Liver (tissue), 9 donors: ENCODE measurements around the gene PTMA. TPM values are rescaled to one million over a fixed set of nuclear protein-coding genes. Genes with fewer than 3 reads are reported as not detected.

Experiments used
- DNase-seq: peaks from one replicate; pipeline ENCODE4 v3.0.0-alpha.2; 2017; ENCODE audit warnings: low spot score
- H3K27ac ChIP-seq, 2 donors: one replicate each; pipeline ENCODE4 v1.7.0; 2013; ENCODE audit warnings: inconsistent platforms in 2 of 2, low read length in 2 of 2, control low read depth in 1 of 2, low read depth in 1 of 2, mild to moderate bottlenecking in 1 of 2
- H3K27me3 ChIP-seq, 4 donors: one replicate each; pipeline versions ENCODE4 v1.6.1 to v1.7.0; 2013; ENCODE audit warnings: low read length in 3 of 4, inconsistent platforms in 1 of 4, mild to moderate bottlenecking in 1 of 4, moderate library complexity in 1 of 4; ENCODE audit not compliant: control insufficient read depth in 4 of 4, insufficient read depth in 4 of 4
- H3K36me3 ChIP-seq, 4 donors: one replicate each; pipeline versions ENCODE4 v1.6.1 to v1.7.0; 2013; ENCODE audit warnings: low read length in 3 of 4, mild to moderate bottlenecking in 3 of 4, low read depth in 1 of 4, moderate library complexity in 1 of 4; ENCODE audit not compliant: control insufficient read depth in 4 of 4, insufficient read depth in 3 of 4
- H3K4me1 ChIP-seq, 4 donors: one replicate each; pipeline versions ENCODE4 v1.6.1 to v1.7.0; 2013; ENCODE audit warnings: low read length in 3 of 4, mild to moderate bottlenecking in 3 of 4, moderate library complexity in 1 of 4; ENCODE audit not compliant: control insufficient read depth in 4 of 4, insufficient read depth in 4 of 4
- H3K4me3 ChIP-seq, 3 donors: one replicate each; pipeline versions ENCODE4 v1.6.1 to v1.7.0; 2013; ENCODE audit warnings: low read length in 3 of 3, control low read depth in 1 of 3, low read depth in 1 of 3, mild to moderate bottlenecking in 1 of 3
- H3K9ac ChIP-seq, 2 donors: one replicate each; pipeline ENCODE4 v1.7.0; 2013; ENCODE audit warnings: low read length in 2 of 2, mild to moderate bottlenecking in 2 of 2, moderate library complexity in 2 of 2, control low read depth in 1 of 2, low read depth in 1 of 2
- H3K9me3 ChIP-seq, 4 donors: one replicate each; pipeline versions ENCODE4 v1.6.1 to v1.7.0; 2013; ENCODE audit warnings: low read length in 3 of 4; ENCODE audit not compliant: control insufficient read depth in 4 of 4
- ATF3 ChIP-seq: IDR thresholded peaks from 2 replicates; pipeline ENCODE4 v1.6.1; 2016; ENCODE audit warnings: antibody characterized with exemption
- EGR1 ChIP-seq, 2 donors: IDR thresholded peaks; 2 replicates each; pipeline ENCODE4 v1.6.1; 2016 to 2018; ENCODE audit warnings: antibody characterized with exemption in 2 of 2, low read depth in 2 of 2
- GABPA ChIP-seq, 2 donors: IDR thresholded peaks in 1 of 2; conservative IDR thresholded peaks in 1 of 2; 2 replicates each; pipeline ENCODE4 v1.6.1; 2016; ENCODE audit warnings: antibody characterized with exemption in 2 of 2, mild to moderate bottlenecking in 1 of 2, moderate library complexity in 1 of 2
- HNF4A ChIP-seq, 2 donors: conservative IDR thresholded peaks; 2 replicates each; pipeline ENCODE4 v1.6.1; 2016; ENCODE audit warnings: antibody characterized with exemption in 2 of 2, mild to moderate bottlenecking in 2 of 2
- HNF4G ChIP-seq: IDR thresholded peaks from 2 replicates; pipeline ENCODE4 v1.6.1; 2016; ENCODE audit warnings: antibody characterized with exemption
- JUND ChIP-seq, 2 donors: IDR thresholded peaks; 2 replicates each; pipeline ENCODE4 v1.6.1; 2016; ENCODE audit warnings: antibody characterized with exemption in 2 of 2
- MAX ChIP-seq: IDR thresholded peaks from 2 replicates; pipeline ENCODE4 v1.6.1; 2016; ENCODE audit warnings: antibody characterized with exemption
- RAD21 ChIP-seq, 2 donors: IDR thresholded peaks; 2 replicates each; pipeline ENCODE4 v1.6.1; 2016; ENCODE audit warnings: antibody characterized with exemption in 2 of 2, mild to moderate bottlenecking in 2 of 2
- RXRA ChIP-seq, 2 donors: IDR thresholded peaks; 2 replicates each; pipeline ENCODE4 v1.6.1; 2017 to 2018; ENCODE audit warnings: antibody characterized with exemption in 2 of 2, mild to moderate bottlenecking in 1 of 2
- SP1 ChIP-seq: IDR thresholded peaks from 2 replicates; pipeline ENCODE4 v1.6.1; 2018; ENCODE audit warnings: antibody characterized with exemption, mild to moderate bottlenecking
- TAF1 ChIP-seq: conservative IDR thresholded peaks from 2 replicates; pipeline ENCODE4 v1.6.1; 2016; ENCODE audit warnings: antibody characterized with exemption, mild to moderate bottlenecking
- YY1 ChIP-seq: IDR thresholded peaks from 2 replicates; pipeline ENCODE4 v1.6.1; 2016; ENCODE audit warnings: antibody characterized with exemption, mild to moderate bottlenecking
- ZBTB33 ChIP-seq: IDR thresholded peaks from 2 replicates; pipeline ENCODE4 v1.6.1; 2016; ENCODE audit warnings: antibody characterized with exemption
- WGBS: extraction: QIAGEN DNeasy Blood & Tissue Kit; methylation state at CpG from one replicate; pipeline ENCODE4 v1.1.7; 2013; 5-methylcytosine and 5-hydroxymethylcytosine counted together
- polyA plus RNA-seq, 2 donors: library from polyadenylated mRNA; stranded (reverse) in 1 of 2; unstranded in 1 of 2; fragments of 200-250 nt in 1 of 2; fragments of >200 nt in 1 of 2; fragmentation: Nextera tagmentation in 1 of 2; extraction: Ambion mirVana in 1 of 2; gene quantifications; one replicate each; pipeline versions ENCODE4 v1.2.1 to v1.2.3, GENCODE V29; 2013 to 2015
- total RNA-seq, 2 donors: library from RNA; depleted of rRNA; stranded (reverse); fragments of >200 nt; gene quantifications; one replicate each; pipeline ENCODE4 v1.2.3, GENCODE V29; 2014
- donor health status: healthy.
- donor health status: healthy.
- donor health status: healthy.
- donor health status: healthy.
- donor health status: healthy.

The PTMA gene
- total and polyA plus RNA-seq, 4 donors: 201 to 523 (median 366) TPM

GRCh38 chr2:231691251-231691772 lies 17.0 kb upstream of the PTMA start:
- Histone ChIP-seq H3K27me3 (no peaks in the 10 kb centered on the region), H3K36me3 (no peaks in the 10 kb centered on the region), H3K4me1 (peaks cover 0 to 4% (median 1%) of the 10 kb centered on the region in 4 donors), H3K27ac (no peak overlapping the region), H3K9ac (no peak overlapping the region), H3K4me3 (no peak overlapping the region), H3K9me3 (no peaks in the 10 kb centered on the region)
- TF ChIP-seq JUND (IDR thresholded peaks at IDR 0.05): no peak
- no peak for TF ChIP-seq RAD21 (IDR thresholded peaks at IDR 0.05)
- TF ChIP-seq RXRA (IDR thresholded peaks at IDR 0.05): no peak
- TF ChIP-seq HNF4G: no peak
- no peak for DNase-seq
- 60% methylated on average over 9 of the region's 9 CpGs for WGBS

GRCh38 chr2:231692847-231693246 lies 15.5 kb upstream of the PTMA start:
- no peaks in the 10 kb centered on the region for H3K27me3 ChIP-seq
- peaks cover 0 to 5% (median 4%) of the 10 kb centered on the region in 4 donors for H3K4me1 ChIP-seq
- H3K36me3 ChIP-seq: no peaks in the 10 kb centered on the region
- no peak overlapping the region for H3K27ac ChIP-seq
- no peak for DNase-seq
- WGBS: 91% methylated on average over 13 of the region's 13 CpGs
- TF ChIP-seq SP1 (no peak), RXRA (IDR thresholded peaks at IDR 0.05) (no peak), YY1 (no peak)
- H3K4me3 ChIP-seq: no peak overlapping the region
- H3K9ac ChIP-seq: no peak overlapping the region
- H3K9me3 ChIP-seq: no peaks in the 10 kb centered on the region

GRCh38 chr2:231693956-231694355 lies 14.4 kb upstream of the PTMA start:
- no peak for DNase-seq
- no peak for TF ChIP-seq TAF1
- no peak for TF ChIP-seq RXRA (IDR thresholded peaks at IDR 0.05)
- no peak for TF ChIP-seq MAX
- no peak overlapping the region for H3K27ac ChIP-seq
- H3K36me3 ChIP-seq: no peaks in the 10 kb centered on the region
- H3K4me1 ChIP-seq: peaks cover 0 to 5% (median 4%) of the 10 kb centered on the region in 4 donors
- no peaks in the 10 kb centered on the region for H3K9me3 ChIP-seq
- H3K9ac ChIP-seq: no peak overlapping the region
- WGBS: 95% methylated on average over 7 of the region's 7 CpGs
- no peaks in the 10 kb centered on the region for H3K27me3 ChIP-seq
- H3K4me3 ChIP-seq: no peak overlapping the region

- TF ChIP-seq HNF4A (conservative IDR thresholded peaks at IDR 0.05) (peak in 1 of 2 donors; percentile 42), RXRA (IDR thresholded peaks at IDR 0.05) (peak in 1 of 2 donors; percentile 55), GABPA (IDR thresholded peaks at IDR 0.05 in 1 of 2, conservative IDR thresholded peaks at IDR 0.05 in 1 of 2) (no peak)
- 26% methylated on average over 2 of the region's 2 CpGs for WGBS
- DNase-seq: no peak
- Histone ChIP-seq H3K27me3 (no peaks in the 10 kb centered on the region), H3K36me3 (no peaks in the 10 kb centered on the region), H3K9ac (no peak overlapping the region), H3K9me3 (no peaks in the 10 kb centered on the region), H3K4me3 (no peak overlapping the region), H3K4me1 (peaks cover 0 to 5% (median 4%) of the 10 kb centered on the region in 4 donors), H3K27ac (peak overlapping the region; percentile 46)
Measured at GRCh38 chr2:231696004-231696367, 12.3 kb upstream of the PTMA start.

GRCh38 chr2:231699006-231699405 lies 9.3 kb upstream of the PTMA start:
- Histone ChIP-seq H3K9me3 (no peaks in the 10 kb centered on the region), H3K36me3 (no peaks in the 10 kb centered on the region), H3K27me3 (no peaks in the 10 kb centered on the region), H3K4me1 (peaks cover 6 to 20% (median 12%) of the 10 kb centered on the region in 4 donors), H3K4me3 (no peak overlapping the region), H3K9ac (no peak overlapping the region), H3K27ac (no peak overlapping the region)
- DNase-seq: no peak
- WGBS: 89% methylated on average over 9 of the region's 9 CpGs
- no peak for TF ChIP-seq EGR1 (IDR thresholded peaks at IDR 0.05; ENCODE audit: low read depth in 2 of 2)
- no peak for TF ChIP-seq ZBTB33
- no peak for TF ChIP-seq HNF4G
- no peak for TF ChIP-seq ATF3
